Activated CD4-positive, alpha-beta T cell treated with anti-CD3 and anti-CD28 coated beads, Interleukin-2, amount 50 U/mL, for 48 hours (primary cell): ENCODE results near the gene LPP.

Experiments used
- DNase-seq, 2 experiments: peaks; one replicate each; pipeline ENCODE4 v3.0.0-alpha.2; 2020

LPP gene

DNA sequence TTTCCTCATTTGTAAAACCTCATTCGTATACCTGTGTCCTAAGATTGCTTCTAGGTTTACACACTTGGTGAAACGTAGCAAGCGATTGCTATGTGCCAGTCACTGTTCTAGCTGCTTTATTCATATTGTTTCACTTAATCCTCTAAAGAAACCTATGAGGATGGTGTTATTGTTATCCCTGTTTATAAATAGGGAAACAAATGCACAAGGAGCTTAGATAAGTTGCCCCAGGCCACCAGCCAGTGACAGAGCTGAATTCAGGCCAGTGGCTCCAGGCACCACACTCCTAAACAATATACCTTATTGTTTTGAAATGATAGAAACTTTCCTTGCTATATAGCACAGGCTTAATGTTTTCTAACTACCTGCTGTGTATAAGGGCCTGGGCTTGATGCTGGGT lies 44.0 kb downstream of the LPP start:
- DNase-seq, result no peak

DNA sequence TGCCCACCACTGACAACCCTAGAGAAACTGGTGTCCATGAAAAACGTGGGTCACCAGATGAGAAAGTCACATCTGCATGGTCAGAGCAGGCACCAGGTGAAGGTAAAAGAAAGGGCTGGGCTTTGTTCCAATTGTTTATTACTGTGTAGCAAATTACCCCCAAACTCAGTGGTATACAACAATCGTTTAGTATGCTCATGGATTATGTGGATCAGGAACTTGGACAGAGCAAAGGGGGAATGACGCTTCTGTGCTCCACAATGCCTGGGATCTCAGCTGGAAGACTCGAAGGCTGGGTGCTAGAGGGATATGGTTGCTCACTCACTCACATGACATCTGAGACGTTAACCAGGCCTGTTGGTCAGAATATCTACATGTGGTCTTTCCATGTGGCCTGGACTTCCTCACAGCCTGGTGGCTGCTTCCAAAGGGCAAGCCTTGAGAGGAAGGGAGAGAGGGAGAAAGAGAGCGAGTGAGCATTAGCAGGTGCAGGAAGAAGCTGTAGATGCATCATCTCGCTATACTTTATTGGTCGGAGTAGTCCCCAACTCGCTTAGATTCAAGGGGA lies 44.9 kb downstream of the LPP start:
- no peak for DNase-seq

DNA sequence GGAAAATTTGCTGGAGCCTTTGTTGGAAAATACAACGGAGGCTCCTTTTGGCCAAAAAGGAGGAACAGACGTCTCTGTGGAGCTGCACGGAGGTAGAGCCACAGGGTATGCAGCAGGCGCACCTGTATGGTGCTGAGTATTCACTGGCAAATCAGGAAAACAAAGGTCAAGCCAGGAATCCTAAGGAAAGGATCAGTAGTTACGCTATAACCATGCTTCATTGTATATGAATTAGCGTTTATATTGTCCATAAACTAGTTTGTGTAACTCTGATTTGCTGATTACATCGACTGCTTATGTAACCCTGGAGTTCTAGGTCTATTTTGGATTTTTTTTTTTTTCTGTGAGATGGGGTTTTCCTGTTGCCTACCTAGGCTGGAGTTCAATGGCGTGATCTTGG lies 45.4 kb downstream of the LPP start:
- DNase-seq, result no peak

DNA sequence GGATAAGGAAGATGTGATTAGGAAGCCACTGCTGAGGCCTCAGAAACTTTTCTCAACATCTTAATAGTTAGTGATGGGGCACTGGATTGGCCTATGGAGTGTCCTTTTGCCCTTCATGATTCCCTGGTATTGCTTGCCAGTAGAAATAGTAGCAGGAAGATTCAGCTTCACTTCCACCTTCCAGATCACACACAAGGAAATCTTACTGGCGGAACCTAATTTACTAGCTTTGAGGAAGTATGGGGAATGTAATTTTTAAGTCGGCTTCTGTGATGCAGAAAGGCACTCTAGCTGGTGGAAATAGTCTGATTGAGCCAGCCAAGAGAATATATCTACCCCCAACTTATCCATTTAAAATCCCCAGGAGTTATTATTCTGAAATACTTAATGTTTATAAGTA lies 46.5 kb downstream of the LPP start:
- no peak for DNase-seq

DNA sequence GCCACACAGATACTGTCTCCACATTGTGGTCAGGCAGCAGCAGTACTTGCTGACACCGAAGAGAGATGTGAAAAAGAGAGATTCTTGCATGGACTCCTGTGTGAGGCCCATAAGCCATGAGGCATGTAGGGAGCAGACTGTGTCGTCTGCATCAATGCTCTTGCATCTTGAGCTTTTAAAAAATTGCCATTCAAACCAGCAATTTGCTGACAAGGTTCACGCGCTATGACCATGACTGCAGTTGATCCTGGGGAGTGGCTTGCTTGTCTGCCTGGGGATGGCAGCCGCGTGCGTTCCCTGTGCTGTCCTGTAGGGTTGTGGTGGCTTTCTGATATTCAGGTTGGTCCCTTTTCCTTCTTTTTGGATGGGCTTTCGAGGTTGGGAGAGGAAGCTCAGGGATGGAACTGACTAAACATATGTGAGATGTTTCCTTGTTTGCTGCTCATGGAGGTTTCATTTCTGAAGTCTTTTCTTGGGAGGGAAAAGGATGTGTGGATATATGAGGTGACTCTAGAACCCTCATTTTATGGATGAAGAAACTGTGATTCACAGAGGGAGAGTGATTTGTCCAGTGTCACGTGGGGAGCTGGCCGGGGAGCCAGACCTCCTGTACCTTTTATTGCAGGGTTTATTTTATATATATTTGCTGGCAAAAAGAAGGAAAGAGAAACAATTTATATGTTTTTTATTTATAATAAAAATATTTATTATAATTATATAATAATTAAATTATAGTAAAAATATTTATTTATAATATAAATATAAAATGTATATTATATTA lies 48.6 kb downstream of the LPP start:
- DNase-seq, result no peak

DNA sequence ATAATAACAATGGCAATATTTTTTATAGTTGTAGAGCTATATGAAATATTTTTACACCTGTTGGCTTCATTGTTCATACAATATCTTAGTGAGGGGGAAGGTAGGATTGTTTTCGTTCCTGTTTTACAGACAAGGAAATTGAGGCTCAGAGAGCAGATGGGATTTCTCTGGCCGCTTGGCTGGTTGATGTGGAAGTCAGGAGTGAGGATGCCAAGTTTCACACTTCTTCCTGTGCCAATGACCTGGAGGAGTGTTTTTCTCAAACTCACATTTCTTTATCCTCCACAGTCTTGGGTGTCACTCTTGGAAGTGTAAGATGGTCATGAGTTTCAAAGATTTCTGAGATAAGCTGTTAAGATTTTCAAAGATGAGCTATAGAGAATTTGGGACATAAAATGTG lies 50.6 kb downstream of the LPP start:
- no peak for DNase-seq

DNA sequence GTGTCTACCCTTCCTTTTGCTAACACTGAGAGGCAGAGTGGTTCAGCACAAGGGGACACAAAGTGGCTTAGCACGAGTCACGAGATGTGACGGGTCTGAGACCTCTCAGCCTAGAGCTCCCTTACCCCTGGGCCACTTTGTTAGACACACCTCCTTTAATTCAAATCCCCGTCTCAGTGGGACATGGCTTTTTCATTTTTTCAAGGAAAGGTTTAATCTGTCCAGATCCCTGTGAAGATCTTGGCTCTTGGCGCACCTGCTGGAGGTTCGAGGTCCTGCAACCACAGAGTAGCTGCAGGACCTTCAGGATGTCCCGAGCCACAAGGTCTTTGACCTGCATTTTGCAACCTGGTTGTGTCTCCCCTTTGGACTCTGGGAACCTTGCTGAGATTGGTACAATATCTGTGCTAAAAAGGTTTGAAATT lies 52.0 kb downstream of the LPP start:
- no peak for DNase-seq

DNA sequence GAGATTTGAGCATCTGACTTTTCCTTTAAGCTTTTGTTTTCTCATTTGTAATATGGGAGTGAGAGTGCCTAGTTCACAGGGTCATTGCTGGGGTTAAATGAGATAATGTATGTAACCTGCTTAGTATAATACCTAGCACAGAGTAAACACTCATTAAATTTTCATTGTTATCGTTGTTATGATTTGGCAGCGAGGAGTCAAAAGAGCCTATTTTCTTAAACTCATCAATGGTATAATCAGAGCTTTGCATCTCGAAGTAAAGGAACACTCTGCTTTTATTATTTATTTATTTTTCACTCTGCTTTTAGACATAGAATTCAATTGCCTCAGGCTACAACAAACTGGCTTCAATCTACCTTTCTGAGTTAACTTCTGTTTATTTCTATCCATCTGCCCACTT lies 52.8 kb downstream of the LPP start:
- no peak for DNase-seq

DNA sequence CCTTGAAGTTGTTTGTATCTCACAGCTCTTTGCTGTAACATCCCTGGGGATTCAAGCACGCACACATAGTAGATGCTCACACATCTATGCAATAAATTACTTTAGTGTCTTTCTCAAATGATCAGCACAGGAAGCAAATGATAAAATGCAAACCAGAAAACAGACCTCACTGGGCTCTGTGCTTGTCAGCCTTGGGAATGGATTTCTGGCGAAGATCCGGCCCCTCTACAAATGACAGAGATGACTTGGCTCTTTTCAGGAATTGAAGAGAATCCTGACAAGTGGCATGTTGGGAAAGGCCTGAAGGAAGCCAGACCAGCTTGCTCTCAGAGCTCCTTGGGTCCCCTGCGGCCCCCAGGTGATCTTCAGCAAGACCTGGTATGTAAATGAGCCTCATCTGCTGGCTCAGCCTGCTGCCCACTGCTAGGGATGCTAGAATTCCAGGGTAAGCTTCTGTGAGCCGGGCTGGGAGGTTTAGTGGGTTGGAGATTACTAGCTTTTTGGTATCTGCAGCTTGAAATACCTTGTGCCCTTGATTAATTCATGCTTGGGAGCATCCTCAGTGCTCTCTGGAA lies 54.1 kb downstream of the LPP start:
- no peak for DNase-seq

DNA sequence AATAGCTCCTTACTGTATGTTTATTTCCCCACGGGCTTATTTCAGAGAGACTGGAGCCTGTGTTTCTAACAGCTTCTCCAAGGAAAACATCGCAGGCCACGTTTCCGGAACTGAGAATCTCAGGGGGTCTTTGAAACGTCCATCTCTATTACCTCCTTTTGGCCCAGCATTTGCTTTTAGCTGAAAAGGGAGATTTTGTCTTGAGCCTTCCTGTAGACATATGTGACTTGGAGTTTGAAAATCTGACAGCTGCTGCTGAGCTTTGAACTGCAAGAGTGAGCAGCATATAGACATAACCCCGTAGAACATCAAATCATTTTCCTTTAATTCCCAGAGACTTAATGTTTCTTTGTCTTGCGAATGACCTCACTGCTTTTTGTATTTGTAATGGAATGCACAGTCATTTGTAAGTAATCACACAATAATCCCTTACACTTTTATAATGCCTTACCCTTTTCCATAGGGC lies 54.6 kb downstream of the LPP start:
- no peak for DNase-seq

DNA sequence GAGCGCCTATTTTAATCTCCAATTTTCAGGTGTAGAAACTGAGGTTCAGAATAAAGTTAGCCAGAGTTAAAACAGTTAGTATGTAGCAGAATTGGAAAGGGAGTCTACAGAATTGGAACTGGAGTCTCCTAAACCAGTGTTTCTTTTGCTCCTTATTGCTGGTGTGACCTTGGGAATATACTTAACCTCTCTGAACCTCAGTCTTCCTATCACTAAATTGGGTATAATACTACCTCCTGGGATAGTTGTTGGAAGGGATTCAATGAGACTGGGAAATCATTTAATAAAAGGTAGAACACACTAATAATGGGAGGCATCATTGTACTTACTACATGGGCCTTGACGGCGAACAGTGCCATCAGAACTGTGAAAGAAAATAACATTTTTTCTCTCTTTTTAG lies 55.1 kb downstream of the LPP start:
- DNase-seq, result no peak

DNA sequence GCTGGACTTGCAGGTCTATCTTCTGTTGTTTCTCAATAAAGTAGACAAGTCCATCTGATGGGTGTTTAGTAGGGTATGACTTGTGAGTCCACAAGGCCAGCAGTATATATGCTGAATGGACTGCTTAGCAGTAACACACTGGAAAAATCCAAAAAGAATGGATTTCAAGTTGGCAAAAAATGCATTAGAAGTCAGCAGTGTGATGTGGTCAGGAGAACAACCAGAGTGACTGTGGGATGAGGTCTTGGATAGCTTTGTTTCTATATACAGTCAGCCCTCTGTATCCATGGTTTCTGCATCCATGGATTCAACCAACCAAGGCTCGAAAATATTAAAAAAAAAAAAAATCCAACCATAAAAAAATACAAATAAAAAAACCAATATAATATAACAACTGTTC lies 55.8 kb downstream of the LPP start:
- DNase-seq, result no peak

DNA sequence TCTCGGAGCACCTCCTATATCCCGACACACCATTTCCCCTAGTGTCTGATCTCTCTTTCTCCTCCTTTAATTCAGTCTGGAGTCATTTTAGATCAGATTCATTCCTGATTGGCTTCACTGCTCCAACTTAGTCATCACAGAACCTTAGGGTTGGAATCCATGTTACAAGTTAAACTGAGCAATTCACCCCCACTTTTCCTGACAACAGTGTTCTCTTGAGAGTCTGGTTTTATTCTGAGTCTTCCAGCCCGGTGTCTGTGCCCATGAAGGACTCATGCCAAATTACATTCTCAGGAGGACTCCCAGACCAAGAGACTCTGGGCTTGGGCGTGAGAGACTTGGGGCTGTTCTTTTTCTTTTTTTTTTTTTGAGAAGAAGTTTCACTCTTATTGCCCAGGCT lies 57.5 kb downstream of the LPP start:
- no peak for DNase-seq

DNA sequence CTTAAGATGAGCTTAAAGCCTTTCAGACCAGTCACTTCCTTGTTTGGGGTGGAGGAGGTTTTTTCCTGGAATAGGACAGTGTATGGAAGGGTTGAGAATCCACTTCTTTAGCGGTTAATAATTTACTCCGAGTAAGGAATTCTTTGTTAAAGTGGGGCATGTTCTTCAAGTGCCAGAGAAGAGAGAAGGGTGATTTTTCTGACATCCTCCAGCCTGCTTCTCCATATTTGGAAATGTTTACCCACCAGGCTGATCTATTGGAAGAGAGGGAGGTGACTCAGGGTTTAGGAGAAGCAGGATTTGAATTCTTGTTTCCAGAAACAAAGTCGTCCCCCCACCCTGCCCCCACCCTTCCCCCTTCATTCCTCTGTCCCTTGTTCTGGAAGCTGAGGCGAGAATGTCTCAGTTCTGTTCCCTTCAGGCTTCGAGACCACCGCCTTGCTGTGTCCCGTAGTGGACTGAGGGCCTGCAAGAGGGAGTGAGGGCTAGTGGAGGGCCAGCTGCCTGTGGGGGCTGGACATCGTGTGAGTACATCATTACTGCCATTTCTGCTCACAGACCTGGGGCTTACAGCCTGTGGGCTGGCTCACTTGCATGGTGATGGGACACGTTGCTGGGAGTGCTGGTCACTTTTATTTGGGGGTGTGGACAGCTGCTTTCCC lies 58.5 kb downstream of the LPP start:
- DNase-seq, result no peak

DNA sequence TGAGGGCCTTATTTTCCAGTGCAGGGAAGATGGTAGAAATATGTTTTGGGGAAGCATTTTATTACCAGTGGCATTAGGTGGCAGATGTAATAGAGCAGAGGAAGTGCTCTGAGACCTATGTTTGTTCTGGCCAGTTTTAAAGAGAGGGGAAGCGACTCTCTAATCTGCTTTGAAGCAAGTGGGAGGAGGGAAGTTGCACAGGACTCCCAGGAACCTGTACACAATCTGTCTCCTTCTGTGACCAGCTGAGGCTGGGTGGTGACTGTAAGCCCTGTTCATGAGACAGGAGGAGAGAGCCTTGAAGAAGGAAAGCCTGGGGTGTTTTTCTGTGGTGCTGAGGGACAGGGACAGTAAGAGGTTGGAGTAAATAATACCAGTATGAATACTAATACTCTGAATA lies 60.5 kb downstream of the LPP start:
- DNase-seq, result no peak

DNA sequence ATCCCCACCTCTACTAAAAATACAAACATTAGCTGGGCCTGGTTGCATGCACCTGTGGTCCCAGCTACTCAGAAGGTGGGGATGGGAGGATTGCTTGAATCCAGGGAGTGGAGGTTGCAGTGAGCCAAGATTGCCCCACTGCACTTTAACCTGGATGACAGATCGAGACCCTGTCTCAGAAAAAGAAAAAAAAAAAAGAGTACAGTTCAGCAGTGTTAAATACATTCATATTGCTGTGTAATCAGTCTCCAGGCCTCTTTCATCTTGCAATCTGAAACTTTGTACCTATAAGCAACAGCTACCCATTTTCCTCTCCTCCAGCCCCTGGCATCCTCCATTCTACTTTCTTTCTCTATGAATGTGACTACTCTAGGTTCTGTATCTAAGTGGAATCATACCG lies 61.2 kb downstream of the LPP start:
- DNase-seq, result no peak

DNA sequence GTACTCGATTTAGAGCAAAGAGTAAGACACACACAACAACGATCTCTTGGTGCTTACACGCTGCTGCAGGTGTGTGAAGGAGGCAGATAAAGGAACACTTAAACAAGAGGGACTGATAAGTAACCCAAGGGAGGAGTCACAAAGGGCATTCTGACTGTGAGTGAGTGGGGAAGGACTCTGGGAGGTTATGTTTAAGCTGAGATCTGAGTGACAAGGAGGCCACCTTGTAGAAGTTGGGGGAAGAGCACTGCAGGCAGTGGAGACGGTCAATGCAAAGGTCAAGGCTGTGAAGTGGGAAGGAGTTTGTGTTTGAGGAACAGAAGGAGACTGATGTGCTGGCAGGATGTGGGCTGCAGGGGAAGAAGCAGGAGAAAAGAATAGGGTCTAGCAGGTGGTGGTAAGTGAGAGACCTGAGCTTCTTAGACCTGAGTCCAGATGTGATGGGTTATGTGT lies 63.1 kb downstream of the LPP start:
- DNase-seq, result no peak

DNA sequence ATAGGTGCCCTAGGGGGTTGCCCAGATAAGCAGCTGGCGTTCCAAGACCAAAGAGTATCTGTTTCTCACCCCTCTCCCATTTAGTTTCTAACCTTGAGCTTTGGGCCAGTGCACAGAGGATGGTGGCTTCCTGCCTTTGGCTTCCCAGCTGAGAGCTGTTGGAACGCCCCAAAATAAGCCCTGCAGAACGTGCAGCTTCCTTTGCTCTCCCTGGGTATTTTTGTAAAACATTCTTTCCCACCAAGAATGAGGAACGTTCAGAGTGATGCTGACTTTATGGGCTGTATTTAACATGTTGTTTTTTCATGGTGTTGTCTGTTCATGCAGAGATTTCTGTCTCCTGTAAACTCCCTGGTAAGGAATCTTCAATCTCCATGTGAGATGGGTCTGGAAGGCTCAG lies 63.8 kb downstream of the LPP start:
- no peak for DNase-seq

DNA sequence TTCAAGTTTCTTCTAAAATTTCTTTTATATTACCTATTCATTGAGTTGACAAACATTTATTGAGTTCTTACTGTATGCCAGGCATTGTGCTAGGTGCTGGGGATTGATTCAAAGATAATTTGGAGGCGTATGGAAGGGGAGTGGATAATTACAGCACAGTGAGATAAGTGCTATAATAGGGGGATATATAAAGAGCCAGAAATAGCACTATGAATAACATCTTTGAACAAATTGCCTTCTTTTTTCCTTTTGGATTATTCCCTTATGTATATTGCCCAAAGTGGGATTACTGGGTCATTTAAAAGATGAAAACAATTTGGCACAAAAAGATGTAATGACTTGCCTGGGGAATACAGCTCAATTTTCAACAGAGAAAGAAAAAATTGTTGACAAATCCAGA lies 64.6 kb downstream of the LPP start:
- DNase-seq, result no peak

DNA sequence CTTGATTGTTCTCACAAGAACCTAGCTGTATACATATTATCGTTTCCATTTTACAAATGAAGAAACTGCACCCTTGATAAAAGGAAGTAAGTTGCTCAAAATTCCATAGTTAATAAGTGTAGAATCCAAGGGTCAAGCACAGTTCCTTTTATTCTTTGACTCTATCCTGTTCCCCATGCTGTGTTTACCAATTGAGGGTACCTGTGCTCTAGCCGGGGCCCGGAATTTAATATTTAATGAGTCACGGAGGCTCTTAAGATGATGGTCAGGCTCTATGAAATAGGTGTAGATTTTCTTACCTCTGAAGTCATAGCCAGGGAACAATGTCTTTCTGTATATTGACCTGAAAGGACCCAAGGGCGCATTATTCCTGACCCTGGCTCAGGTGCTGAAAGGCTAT lies 65.2 kb downstream of the LPP start:
- DNase-seq, result no peak

DNA sequence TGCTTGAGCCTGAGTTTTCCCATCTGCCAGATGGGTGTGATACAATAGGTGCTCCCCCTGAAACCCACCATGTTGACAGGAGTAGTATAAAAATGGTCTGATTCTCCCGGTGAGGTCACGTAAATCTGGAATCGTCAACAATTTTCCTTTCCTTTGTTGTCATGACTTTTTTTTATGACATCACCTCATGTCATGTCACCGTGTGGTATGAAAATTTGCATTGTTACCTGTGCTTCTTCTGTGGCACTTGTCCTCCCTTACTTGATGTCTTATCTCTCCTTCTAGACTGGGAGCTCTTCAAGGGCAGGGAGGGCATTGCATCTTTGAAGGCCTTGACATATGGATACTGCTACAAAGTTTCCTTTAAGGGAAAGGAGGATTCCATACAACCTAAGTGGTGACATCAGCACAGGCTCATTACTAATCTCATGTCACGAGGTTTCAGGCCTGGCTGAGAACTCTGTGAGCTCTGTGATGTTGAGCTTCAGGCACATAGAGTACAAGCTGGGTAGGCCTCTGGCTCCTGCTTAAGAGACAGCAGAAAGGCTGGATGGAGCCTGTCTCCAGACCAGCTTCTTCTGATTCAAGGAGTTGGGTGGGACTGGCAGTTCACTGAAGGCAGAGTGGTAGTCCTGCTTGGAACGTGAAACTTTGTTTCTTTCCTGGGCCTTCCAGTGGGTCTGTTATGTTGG lies 66.3 kb downstream of the LPP start:
- DNase-seq, result no peak

DNA sequence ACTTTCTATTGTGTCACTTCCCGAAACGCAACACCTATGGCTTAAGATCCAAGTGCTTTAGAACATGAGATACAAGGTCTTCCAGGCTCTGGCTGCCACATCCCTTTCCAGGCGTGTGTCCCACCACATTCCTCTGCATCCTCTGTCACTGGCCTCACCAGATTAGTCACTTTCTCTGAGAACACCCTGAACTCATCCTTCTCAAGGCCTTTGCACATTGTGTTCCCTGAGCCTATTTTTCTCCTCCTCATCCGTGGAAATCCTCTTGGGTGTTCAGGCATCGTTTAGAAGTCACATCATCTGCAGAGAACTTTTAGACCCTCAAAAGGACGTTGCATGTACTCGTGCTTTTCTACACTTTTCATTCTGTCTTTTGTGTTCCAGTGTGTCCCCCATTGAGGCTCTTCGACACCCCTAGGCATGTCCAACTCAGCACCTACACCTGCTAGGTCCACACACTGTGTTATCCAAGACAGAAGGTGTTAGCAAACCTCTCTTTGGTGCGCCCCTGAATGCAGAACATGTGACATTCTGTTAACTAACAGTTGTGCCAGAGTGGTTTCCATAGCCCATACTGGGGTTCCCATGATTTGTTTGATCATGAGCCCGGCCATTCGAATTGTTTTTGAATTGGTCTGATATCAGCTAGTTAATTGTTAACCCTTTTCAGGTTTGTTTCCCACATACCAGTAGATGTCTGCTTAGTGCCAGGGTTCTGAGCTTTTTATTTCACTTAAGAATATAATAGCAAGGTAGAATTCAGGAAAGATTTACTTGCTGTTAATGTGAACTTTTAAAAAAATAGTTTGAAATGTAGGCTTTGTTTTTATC lies 67.2 kb downstream of the LPP start:
- DNase-seq, result no peak
